Activated CD4-positive, CD25-positive, alpha-beta regulatory T cell treated with anti-CD3 and anti-CD28 coated beads, Interleukin-2, amount 50 U/mL, for 24 hours (primary cell): ENCODE data around the gene FOXQ1.

Experiments used
- ATAC-seq, 2 donors: fragments of 150-1000 bp; cut with Tn5 transposase; one replicate each; pipeline ENCODE4 v1.10.0; 2021; ENCODE audit warnings: mild to moderate bottlenecking in 1 of 2, moderate library complexity in 1 of 2

Gene FOXQ1

GRCh38 chr6:1363729-1364572, 52.1 kb downstream of the FOXQ1 start:
- no peak for ATAC-seq
